Trophoblast cell (in vitro differentiated cells and primary cell): ENCODE data around the gene PPP1R8.

Experiments
- DNase-seq, 2 donors: peaks; one replicate each; pipeline ENCODE4 v3.0.0-alpha.2; 2016
- H2AFZ ChIP-seq: 2 replicates; pipeline ENCODE4 v1.6.1; 2013; ENCODE audit warnings: low read length, moderate library complexity, mild to moderate bottlenecking; ENCODE audit not compliant: insufficient read depth, poor library complexity
- H2AK5ac ChIP-seq: 2 replicates; pipeline ENCODE4 v1.6.1; 2013; ENCODE audit warnings: mild to moderate bottlenecking, low read length
- H2BK120ac ChIP-seq: 2 replicates; pipeline ENCODE4 v1.6.1; 2013; ENCODE audit warnings: low read length, mild to moderate bottlenecking, moderate library complexity; ENCODE audit not compliant: insufficient read depth, poor library complexity
- H2BK12ac ChIP-seq: 2 replicates; pipeline ENCODE4 v1.6.1; 2013; ENCODE audit warnings: mild to moderate bottlenecking, low read length, moderate library complexity
- H2BK5ac ChIP-seq: 2 replicates; pipeline ENCODE4 v1.6.1; 2013; ENCODE audit warnings: low read length, low read depth, moderate library complexity, mild to moderate bottlenecking; ENCODE audit not compliant: poor library complexity
- H3K14ac ChIP-seq: 2 replicates; pipeline ENCODE4 v1.6.1; 2013; ENCODE audit warnings: mild to moderate bottlenecking, low read length
- H3K18ac ChIP-seq: 2 replicates; pipeline ENCODE4 v1.6.1; 2013; ENCODE audit warnings: mild to moderate bottlenecking, low read length
- H3K23ac ChIP-seq: 2 replicates; pipeline ENCODE4 v1.6.1; 2013; ENCODE audit warnings: low read length
- H3K27ac ChIP-seq: 2 replicates; pipeline ENCODE4 v1.5.1; 2013; ENCODE audit warnings: low read depth, mild to moderate bottlenecking, inconsistent platforms, low read length, moderate library complexity
- H3K27me3 ChIP-seq: 2 replicates; pipeline ENCODE4 v1.6.1; 2013; ENCODE audit warnings: inconsistent platforms, mild to moderate bottlenecking, low read length, moderate library complexity; ENCODE audit not compliant: insufficient read depth
- H3K36me3 ChIP-seq, 2 experiments: 1 replicate in 1 of 2; 2 replicates in 1 of 2; pipeline ENCODE4 v1.6.1; 2013; ENCODE audit warnings: low read length in 2 of 2, mild to moderate bottlenecking in 2 of 2, moderate library complexity in 1 of 2; ENCODE audit not compliant: insufficient read depth in 2 of 2, control insufficient read depth in 1 of 2
- H3K4ac ChIP-seq: 2 replicates; pipeline ENCODE4 v1.6.1; 2013; ENCODE audit warnings: low read depth, mild to moderate bottlenecking, low read length, moderate library complexity
- H3K4me1 ChIP-seq, 2 experiments: 1 replicate in 1 of 2; 2 replicates in 1 of 2; pipeline ENCODE4 v1.6.1; 2013; ENCODE audit warnings: low read length in 2 of 2, mild to moderate bottlenecking in 2 of 2, moderate library complexity in 1 of 2; ENCODE audit not compliant: insufficient read depth in 2 of 2, control insufficient read depth in 1 of 2
- H3K4me2 ChIP-seq: 2 replicates; pipeline ENCODE4 v1.6.1; 2013; ENCODE audit warnings: inconsistent platforms, mild to moderate bottlenecking, low read length, moderate library complexity
- H3K4me3 ChIP-seq: 2 replicates; pipeline ENCODE4 v1.5.1; 2013; ENCODE audit warnings: mild to moderate bottlenecking, low read depth, low read length, inconsistent platforms
- H3K79me1 ChIP-seq: one replicate; pipeline ENCODE4 v1.6.1; 2013; ENCODE audit warnings: low read length
- H3K79me2 ChIP-seq: 2 replicates; pipeline ENCODE4 v1.6.1; 2013; ENCODE audit warnings: low read length, mild to moderate bottlenecking; ENCODE audit not compliant: control insufficient read depth, insufficient read depth, poor library complexity
- H3K9ac ChIP-seq: 2 replicates; pipeline ENCODE4 v1.6.1; 2013; ENCODE audit warnings: mild to moderate bottlenecking, low read length
- H3K9me3 ChIP-seq: 2 replicates; pipeline ENCODE4 v1.6.1; 2013; ENCODE audit warnings: low read depth, mild to moderate bottlenecking, control low read depth, inconsistent platforms, low read length; ENCODE audit not compliant: insufficient read depth
- H4K12ac ChIP-seq: 2 replicates; pipeline ENCODE4 v1.6.1; 2013; ENCODE audit warnings: low read depth, mild to moderate bottlenecking, low read length, moderate library complexity
- H4K8ac ChIP-seq: 2 replicates; pipeline ENCODE4 v1.6.1; 2013; ENCODE audit warnings: low read depth, mild to moderate bottlenecking, low read length, moderate library complexity
- H4K91ac ChIP-seq: one replicate; pipeline ENCODE4 v1.6.1; 2013; ENCODE audit warnings: low read depth, mild to moderate bottlenecking, low read length, moderate library complexity
- WGBS: extraction: QIAGEN DNeasy Blood & Tissue Kit; methylation state at CpG from one replicate; pipeline ENCODE4 v1.1.7; 2013; ENCODE audit warnings: missing lambda C conversion rate; ENCODE audit not compliant: insufficient read length, insufficient coverage; ENCODE audit errors: extremely low coverage; 5-methylcytosine and 5-hydroxymethylcytosine counted together

PPP1R8 gene

GRCh38 chr1:27882543-27882903 is 51.9 kb downstream of the PPP1R8 start:
- Histone ChIP-seq H3K4me1 (no peaks in the 10 kb centered on the region), H3K9me3 (peaks cover 2% of the 10 kb centered on the region), H2AK5ac (no peak overlapping the region), H4K91ac (no peak overlapping the region), H2BK12ac (no peak overlapping the region), H3K4me2 (no peak overlapping the region), H3K27me3 (no peaks in the 10 kb centered on the region), H3K9ac (no peak overlapping the region), H3K79me2 (no peaks in the 10 kb centered on the region), H4K12ac (no peak overlapping the region), H3K36me3 (peaks cover 0 to 8% of the 10 kb centered on the region in 2 experiments), H3K27ac (no peak overlapping the region), H3K4ac (no peak overlapping the region), H3K79me1 (no peaks in the 10 kb centered on the region), H2AFZ (no peak overlapping the region), H4K8ac (no peak overlapping the region), H3K4me3 (no peak overlapping the region), H2BK5ac (no peak overlapping the region), H3K23ac (no peak overlapping the region), H2BK120ac (no peak overlapping the region), H3K18ac (no peak overlapping the region), H3K14ac (no peak overlapping the region)
- DNase-seq = no peak
- no CpG with 5 or more reads among the region's 6 CpGs for WGBS

- no peak overlapping the region for H3K23ac ChIP-seq
- no peak overlapping the region for H3K14ac ChIP-seq
- no peak overlapping the region for H4K12ac ChIP-seq
- no peaks in the 10 kb centered on the region for H3K79me2 ChIP-seq
- H2AK5ac ChIP-seq = no peak overlapping the region
- no peak overlapping the region for H2BK5ac ChIP-seq
- H3K27ac ChIP-seq = no peak overlapping the region
- DNase-seq = no peak
- H3K9me3 ChIP-seq = peaks cover 2% of the 10 kb centered on the region
- no peaks in the 10 kb centered on the region for H3K4me1 ChIP-seq
- H3K79me1 ChIP-seq = no peaks in the 10 kb centered on the region
- no peaks in the 10 kb centered on the region for H3K27me3 ChIP-seq
- no peak overlapping the region for H3K9ac ChIP-seq
- H2BK12ac ChIP-seq = no peak overlapping the region
- no CpG with 5 or more reads among the region's 13 CpGs for WGBS
- no peak overlapping the region for H3K4me2 ChIP-seq
- no peak overlapping the region for H3K4me3 ChIP-seq
- H3K36me3 ChIP-seq = peaks cover 0 to 8% of the 10 kb centered on the region in 2 experiments
- H2AFZ ChIP-seq = no peak overlapping the region
- H4K8ac ChIP-seq = no peak overlapping the region
- H2BK120ac ChIP-seq = no peak overlapping the region
- no peak overlapping the region for H3K18ac ChIP-seq
- H3K4ac ChIP-seq = no peak overlapping the region
- no peak overlapping the region for H4K91ac ChIP-seq
Measured at GRCh38 chr1:27883536-27883935, 53.0 kb downstream of the PPP1R8 start.

GRCh38 chr1:27884006-27884954 is 53.7 kb downstream of the PPP1R8 start:
- Histone ChIP-seq H2AK5ac (no peak overlapping the region), H3K79me1 (no peaks in the 10 kb centered on the region), H3K9ac (no peak overlapping the region), H3K4me1 (no peaks in the 10 kb centered on the region), H3K4me2 (no peak overlapping the region), H3K23ac (no peak overlapping the region), H3K27me3 (no peaks in the 10 kb centered on the region), H4K91ac (no peak overlapping the region), H3K79me2 (no peaks in the 10 kb centered on the region), H2BK120ac (no peak overlapping the region), H3K4me3 (no peak overlapping the region), H3K36me3 (peaks cover 0 to 8% of the 10 kb centered on the region in 2 experiments), H3K27ac (no peak overlapping the region), H3K9me3 (peaks cover 2% of the 10 kb centered on the region), H3K18ac (no peak overlapping the region), H4K8ac (no peak overlapping the region), H2BK12ac (no peak overlapping the region), H2BK5ac (no peak overlapping the region), H3K14ac (no peak overlapping the region), H2AFZ (no peak overlapping the region), H3K4ac (no peak overlapping the region), H4K12ac (no peak overlapping the region)
- DNase-seq = peak in 1 of 2 donors; percentile 10
- no CpG with 5 or more reads among the region's 24 CpGs for WGBS

GRCh38 chr1:27885114-27885528 is 54.5 kb downstream of the PPP1R8 start:
- no peaks in the 10 kb centered on the region for H3K79me2 ChIP-seq
- H3K9ac ChIP-seq = no peak overlapping the region
- H3K14ac ChIP-seq = no peak overlapping the region
- H3K36me3 ChIP-seq = peaks cover 4 to 10% of the 10 kb centered on the region in 2 experiments
- peaks cover 2% of the 10 kb centered on the region for H3K9me3 ChIP-seq
- no peak overlapping the region for H3K4ac ChIP-seq
- no peak overlapping the region for H3K4me2 ChIP-seq
- no peak overlapping the region for H2AK5ac ChIP-seq
- no peak overlapping the region for H4K91ac ChIP-seq
- no peak overlapping the region for H3K18ac ChIP-seq
- H3K27ac ChIP-seq = no peak overlapping the region
- no peaks in the 10 kb centered on the region for H3K4me1 ChIP-seq
- H3K23ac ChIP-seq = no peak overlapping the region
- H3K27me3 ChIP-seq = no peaks in the 10 kb centered on the region
- no peak overlapping the region for H2BK12ac ChIP-seq
- no peak overlapping the region for H3K4me3 ChIP-seq
- WGBS = no CpG with 5 or more reads among the region's 8 CpGs
- no peak overlapping the region for H2BK120ac ChIP-seq
- peak in 1 of 2 donors; percentile 34 for DNase-seq
- H3K79me1 ChIP-seq = no peaks in the 10 kb centered on the region
- no peak overlapping the region for H2BK5ac ChIP-seq
- no peak overlapping the region for H2AFZ ChIP-seq
- H4K8ac ChIP-seq = no peak overlapping the region
- no peak overlapping the region for H4K12ac ChIP-seq
